ENCODE results near the gene DTHD1. TPM values are rescaled to one million over a fixed set of nuclear protein-coding genes. Genes with fewer than 3 reads are reported as not detected.

The DTHD1 gene
- total and polyA plus RNA-seq, 11 donors: 0.14 to 0.83 TPM; not detected in 9

DNA sequence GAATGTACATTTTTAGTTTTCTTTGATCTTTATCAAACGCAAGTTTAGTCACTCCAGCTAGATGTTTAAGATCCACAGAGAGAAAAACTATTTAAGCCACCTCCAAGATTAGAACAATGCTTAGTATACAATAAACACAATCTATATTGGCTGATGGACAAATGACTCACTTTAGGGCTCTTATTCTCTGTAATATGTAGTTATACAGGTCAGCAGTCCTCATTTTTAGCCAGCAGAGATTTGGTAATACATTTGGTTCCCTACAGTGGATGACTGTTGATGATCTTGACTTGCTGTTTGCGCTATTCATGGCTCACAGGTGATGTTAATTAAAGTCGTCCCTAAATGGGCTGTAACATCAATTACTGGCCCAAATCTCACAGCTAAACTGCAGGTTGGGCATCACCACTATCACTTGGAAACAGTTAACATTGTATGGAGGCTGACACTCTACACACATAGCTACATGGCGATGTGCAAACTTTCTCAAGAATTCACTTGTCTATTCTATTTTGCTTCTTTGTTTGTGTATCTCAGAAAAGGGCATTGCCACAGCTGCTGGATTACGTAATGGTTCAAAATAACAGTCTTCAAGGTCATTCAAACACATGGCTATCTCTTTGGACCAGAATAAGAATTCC lies 11.8 kb upstream of the DTHD1 start:
- intact Hi-C loops (cut with DNase I): no loop called here
- H3K27me3 ChIP-seq: no peaks in the 10 kb centered on the region
- no peaks in the 10 kb centered on the region for H3K36me3 ChIP-seq
- ATAC-seq: no peak
- H3K4me1 ChIP-seq: peaks cover 0 to 24% (median 0%) of the 10 kb centered on the region in 12 donors
- H3K9me3 ChIP-seq: no peaks in the 10 kb centered on the region
- H3K27ac ChIP-seq: no peak overlapping the region
- no peak for TF ChIP-seq CTCF (IDR thresholded peaks at IDR 0.05)
- no peak for TF ChIP-seq POLR2A (IDR thresholded peaks at IDR 0.05)
- no peak overlapping the region for H3K4me3 ChIP-seq
- no peak for DNase-seq
- WGBS, 4 donors: 68 to 79% (median 72%) methylated on average over 5 of the region's 5 CpGs

DNA sequence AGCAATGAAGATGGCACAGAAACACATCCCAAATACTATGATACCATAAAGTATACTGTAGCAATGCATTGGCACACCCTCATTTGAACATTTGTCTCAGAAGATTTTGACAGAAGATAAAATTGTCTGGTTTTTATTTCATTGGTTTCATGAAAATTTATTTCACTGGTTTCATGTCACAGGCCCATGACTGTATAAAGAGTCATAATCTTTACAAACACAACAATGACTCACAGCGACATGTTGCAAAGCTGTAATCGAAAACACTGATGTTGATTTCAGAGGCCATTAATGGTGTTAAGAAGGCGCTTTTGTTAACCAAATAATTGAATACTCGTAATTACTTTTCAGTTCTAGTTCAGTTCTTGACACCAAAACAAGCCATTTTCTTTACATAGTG lies 8.1 kb upstream of the DTHD1 start:
- no peak overlapping the region for H3K27ac ChIP-seq
- TF ChIP-seq POLR2A (IDR thresholded peaks at IDR 0.05) (no peak), CTCF (IDR thresholded peaks at IDR 0.05) (no peak)
- DNase-seq (no peak), ATAC-seq (no peak)
- H3K27me3 ChIP-seq: no peaks in the 10 kb centered on the region
- H3K9me3 ChIP-seq: no peaks in the 10 kb centered on the region
- intact Hi-C loops (cut with DNase I): no loop called here
- 85 to 90% (median 87%) methylated on average over 4 of the region's 4 CpGs for WGBS, 4 donors
- H3K4me3 ChIP-seq: no peak overlapping the region
- no peaks in the 10 kb centered on the region for H3K36me3 ChIP-seq
- H3K4me1 ChIP-seq: peaks cover 0 to 6% (median 0%) of the 10 kb centered on the region in 12 donors

GRCh38 chr4:36274158-36274557 lies 7.3 kb upstream of the DTHD1 start:
- H3K27me3 ChIP-seq: no peaks in the 10 kb centered on the region
- H3K36me3 ChIP-seq: no peaks in the 10 kb centered on the region
- H3K9me3 ChIP-seq: no peaks in the 10 kb centered on the region
- H3K27ac ChIP-seq: no peak overlapping the region
- TF ChIP-seq POLR2A (IDR thresholded peaks at IDR 0.05) (no peak), CTCF (IDR thresholded peaks at IDR 0.05) (no peak)
- H3K4me1 ChIP-seq: peaks cover 0 to 6% (median 0%) of the 10 kb centered on the region in 12 donors
- no peak for DNase-seq
- no peak for ATAC-seq
- H3K4me3 ChIP-seq: no peak overlapping the region
- intact Hi-C loops (cut with DNase I): no loop called here
- 77 to 80% (median 78%) methylated on average over 4 of the region's 4 CpGs for WGBS, 4 donors

- 75 to 81% (median 76%) methylated on average over 4 of the region's 4 CpGs for whole genome bisulfite sequencing, 4 donors
- Histone ChIP-seq H3K27ac (no peak overlapping the region), H3K4me3 (no peak overlapping the region), H3K27me3 (no peaks in the 10 kb centered on the region), H3K9me3 (no peaks in the 10 kb centered on the region), H3K36me3 (no peaks in the 10 kb centered on the region), H3K4me1 (no peaks in the 10 kb centered on the region)
- ATAC-seq (no peak), DNase-seq (no peak)
- TF ChIP-seq CTCF (IDR thresholded peaks at IDR 0.05): no peak
- no peak for TF ChIP-seq POLR2A (IDR thresholded peaks at IDR 0.05)
- intact Hi-C loops (cut with DNase I): no loop called here
Observed at GRCh38 chr4:36277533-36277932, 3.9 kb upstream of the DTHD1 start.

All from heart left ventricle (tissue), 16 donors.